ENCODE measurements around the gene APOA5.
A peak's percentile ranks its signal among the peaks of the same experiment; 100 is the strongest.

Gene APOA5

GRCh38 chr11:116797816-116798215 lies 6.1 kb upstream of the APOA5 start:
- H3K36me3 Mint-ChIP-seq: peaks cover 1% of the 10 kb centered on the region

GRCh38 chr11:116796548-116796947 lies 4.9 kb upstream of the APOA5 start:
- H3K27ac Mint-ChIP-seq: no peak overlapping the region
- peaks cover 1% of the 10 kb centered on the region for H3K36me3 Mint-ChIP-seq
- H3K4me3 Mint-ChIP-seq: no peak overlapping the region
- H3K9me3 Mint-ChIP-seq: no peaks in the 10 kb centered on the region
- DNase-seq (ENCODE audit: low spot score in 2 of 2) (no peak), ATAC-seq (ENCODE audit: low read depth) (no peak)
- peaks cover 3% of the 10 kb centered on the region for H3K27me3 Mint-ChIP-seq
- peaks cover 2% of the 10 kb centered on the region for H3K4me1 Mint-ChIP-seq

More at GRCh38 chr11:116797816-116798215, 6.1 kb upstream of the APOA5 start:
- Mint-ChIP-seq H3K4me3 (no peak overlapping the region), H3K9me3 (no peaks in the 10 kb centered on the region), H3K27ac (no peak overlapping the region), H3K4me1 (peaks cover 2% of the 10 kb centered on the region), H3K27me3 (peaks cover 10% of the 10 kb centered on the region)
- ATAC-seq (ENCODE audit: low read depth) (no peak), DNase-seq (ENCODE audit: low spot score in 2 of 2) (no peak)

DNA sequence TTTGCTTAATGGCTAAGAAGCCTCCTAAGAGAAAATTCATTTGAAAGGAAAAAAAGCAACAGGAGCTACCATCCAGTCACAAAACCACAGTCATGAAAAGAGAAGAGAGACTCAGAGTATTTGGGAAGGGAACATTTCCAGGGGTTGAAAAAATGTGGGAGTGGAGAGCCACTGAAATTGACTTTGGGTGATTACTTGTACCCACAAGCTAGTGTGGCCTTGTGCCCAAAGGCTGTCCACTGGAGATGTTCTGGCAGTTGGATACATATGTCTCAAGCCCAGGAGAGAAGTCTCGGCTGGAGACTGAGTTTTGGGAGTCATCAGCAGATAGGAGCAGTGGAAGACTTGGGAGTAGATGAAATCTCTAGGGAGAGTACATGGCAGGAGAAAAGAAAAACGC lies 3.2 kb upstream of the APOA5 start:
- Mint-ChIP-seq H3K4me3 (no peak overlapping the region), H3K9me3 (no peaks in the 10 kb centered on the region), H3K4me1 (peaks cover 8% of the 10 kb centered on the region), H3K27me3 (peaks cover 2% of the 10 kb centered on the region), H3K36me3 (no peaks in the 10 kb centered on the region), H3K27ac (no peak overlapping the region)
- ATAC-seq (ENCODE audit: low read depth): no peak
- no peak for DNase-seq (ENCODE audit: low spot score in 2 of 2)

DNA sequence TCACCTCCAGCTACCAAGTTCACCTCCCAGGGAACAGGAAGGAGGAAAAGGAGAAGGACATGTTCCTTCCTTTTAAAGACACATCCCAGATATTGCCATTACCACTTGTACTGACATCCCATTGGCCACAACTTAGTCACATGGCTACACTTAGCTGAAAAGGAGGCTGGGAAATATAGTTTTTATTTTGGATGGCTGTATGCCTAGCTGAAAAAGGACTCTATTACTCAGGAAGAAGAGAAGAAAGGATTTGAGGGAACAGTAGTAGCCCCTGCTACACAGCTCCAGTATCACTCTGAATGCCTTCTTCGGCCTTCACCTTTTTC lies 2.1 kb upstream of the APOA5 start:
- Mint-ChIP-seq H3K4me1 (peaks cover 8% of the 10 kb centered on the region), H3K36me3 (no peaks in the 10 kb centered on the region)
- DNase-seq (ENCODE audit: low spot score in 2 of 2): no peak

GRCh38 chr11:116792869-116793771 lies 1.4 kb upstream of the APOA5 start:
- Mint-ChIP-seq H3K9me3 (no peaks in the 10 kb centered on the region), H3K4me1 (peaks cover 11% of the 10 kb centered on the region), H3K27ac (no peak overlapping the region), H3K4me3 (no peak overlapping the region), H3K36me3 (no peaks in the 10 kb centered on the region), H3K27me3 (no peaks in the 10 kb centered on the region)
- DNase-seq (ENCODE audit: low spot score in 2 of 2) (no peak), ATAC-seq (ENCODE audit: low read depth) (no peak)

More for the DNA sequence above, 2.1 kb upstream of the APOA5 start:
- Mint-ChIP-seq H3K9me3 (no peaks in the 10 kb centered on the region), H3K27ac (no peak overlapping the region), H3K4me3 (no peak overlapping the region), H3K27me3 (no peaks in the 10 kb centered on the region)
- ATAC-seq (ENCODE audit: low read depth): no peak

- Mint-ChIP-seq H3K27me3 (no peaks in the 10 kb centered on the region), H3K4me3 (no peak overlapping the region)
- ATAC-seq (ENCODE audit: low read depth): no peak
Measured at GRCh38 chr11:116792144-116792868, 627 bp upstream of the APOA5 start.

DNA sequence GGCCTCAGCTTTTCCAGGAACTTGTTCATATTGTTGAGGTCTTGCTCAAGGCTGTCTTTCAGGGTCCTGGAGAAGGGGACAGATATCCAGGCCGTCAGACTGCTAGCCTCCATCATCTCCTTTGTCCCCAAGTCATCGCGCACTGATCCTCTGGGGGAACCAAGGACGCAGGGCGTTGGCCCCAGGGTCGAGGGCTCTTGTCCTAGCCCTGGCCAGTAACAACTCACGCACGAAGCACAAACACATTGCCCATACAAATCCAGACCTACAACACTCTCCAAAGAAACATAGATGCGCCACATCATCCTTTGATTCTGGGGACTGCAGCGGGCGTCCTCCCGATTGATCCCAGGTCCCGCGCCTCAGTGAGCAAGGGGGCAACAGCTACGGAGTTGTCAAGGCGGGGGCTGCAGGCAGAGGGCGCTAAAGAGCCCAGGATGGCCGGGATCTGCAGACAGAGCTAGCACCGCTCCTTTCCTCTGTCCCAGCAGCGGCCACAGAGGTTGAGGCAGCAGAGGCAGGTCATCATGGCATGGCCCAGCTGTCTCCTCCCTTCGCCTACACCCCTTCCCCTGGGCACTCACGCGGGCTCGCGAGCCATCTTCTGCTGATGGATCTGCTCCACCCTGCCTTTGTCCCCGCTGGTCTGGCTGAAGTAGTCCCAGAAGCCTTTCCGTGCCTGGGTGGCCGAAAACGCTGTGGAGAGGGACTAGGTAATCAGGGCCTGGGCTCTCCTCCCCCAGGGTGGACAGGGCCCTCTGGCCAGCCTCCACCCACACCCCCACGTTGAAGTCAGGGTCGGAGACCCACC lies 472 bp downstream of the APOA5 start:
- no peak overlapping the region for H3K27ac Mint-ChIP-seq
- peaks cover 15% of the 10 kb centered on the region for H3K4me1 Mint-ChIP-seq
- H3K36me3 Mint-ChIP-seq: peaks cover 3% of the 10 kb centered on the region
- peak; percentile 35 for ATAC-seq (ENCODE audit: low read depth)
- no peaks in the 10 kb centered on the region for H3K9me3 Mint-ChIP-seq
- no peaks in the 10 kb centered on the region for H3K27me3 Mint-ChIP-seq
- peak; percentile 60 to 72 for DNase-seq (ENCODE audit: low spot score in 2 of 2)
- no peak overlapping the region for H3K4me3 Mint-ChIP-seq

More at GRCh38 chr11:116792144-116792868, 627 bp upstream of the APOA5 start:
- Mint-ChIP-seq H3K27ac (no peak overlapping the region), H3K36me3 (no peaks in the 10 kb centered on the region), H3K4me1 (peaks cover 11% of the 10 kb centered on the region), H3K9me3 (no peaks in the 10 kb centered on the region)
- no peak for DNase-seq (ENCODE audit: low spot score in 2 of 2)

GRCh38 chr11:116790167-116791001 lies 1.3 kb downstream of the APOA5 start:
- DNase-seq (ENCODE audit: low spot score in 2 of 2) (no peak), ATAC-seq (ENCODE audit: low read depth) (no peak)
- H3K4me3 Mint-ChIP-seq: no peak overlapping the region
- H3K9me3 Mint-ChIP-seq: no peaks in the 10 kb centered on the region
- peaks cover 15% of the 10 kb centered on the region for H3K4me1 Mint-ChIP-seq
- peaks cover 4% of the 10 kb centered on the region for H3K36me3 Mint-ChIP-seq
- H3K27me3 Mint-ChIP-seq: no peaks in the 10 kb centered on the region
- no peak overlapping the region for H3K27ac Mint-ChIP-seq

GRCh38 chr11:116788975-116789374 lies 2.7 kb downstream of the APOA5 start:
- Mint-ChIP-seq H3K27ac (no peak overlapping the region), H3K4me1 (peaks cover 15% of the 10 kb centered on the region), H3K36me3 (peaks cover 13% of the 10 kb centered on the region), H3K4me3 (no peak overlapping the region), H3K27me3 (no peaks in the 10 kb centered on the region), H3K9me3 (no peaks in the 10 kb centered on the region)
- DNase-seq (ENCODE audit: low spot score in 2 of 2) (no peak), ATAC-seq (ENCODE audit: low read depth) (no peak)

- DNase-seq (ENCODE audit: low spot score in 2 of 2): no peak
- peak overlapping the region; percentile 89 for H3K27ac Mint-ChIP-seq
- H3K9me3 Mint-ChIP-seq: no peaks in the 10 kb centered on the region
- no peaks in the 10 kb centered on the region for H3K27me3 Mint-ChIP-seq
- peaks cover 15% of the 10 kb centered on the region for H3K4me1 Mint-ChIP-seq
- peaks cover 13% of the 10 kb centered on the region for H3K36me3 Mint-ChIP-seq
- H3K4me3 Mint-ChIP-seq: peak overlapping the region; percentile 93
- ATAC-seq (ENCODE audit: low read depth): no peak
Measured at GRCh38 chr11:116788534-116788933, 3.1 kb downstream of the APOA5 start.

- H3K36me3 Mint-ChIP-seq: peaks cover 16% of the 10 kb centered on the region
- H3K27ac Mint-ChIP-seq: peak within 1 kb of the TSS; percentile 89
- H3K4me3 Mint-ChIP-seq: peak within 1 kb of the TSS; percentile 93
- peaks cover 17% of the 10 kb centered on the region for H3K4me1 Mint-ChIP-seq
- H3K9me3 Mint-ChIP-seq: no peaks in the 10 kb centered on the region
- ATAC-seq (ENCODE audit: low read depth) (peak; percentile 95), DNase-seq (ENCODE audit: low spot score in 2 of 2) (peak; percentile 75 to 83)
- H3K27me3 Mint-ChIP-seq: no peaks in the 10 kb centered on the region
Measured at GRCh38 chr11:116787786-116788486, 3.7 kb downstream of the APOA5 start, which contains the start of gene ZPR1. TSS of gene ZPR1 (minus strand) at chr11:116788023. CDS start at chr11:116787990, 33 bp downstream.

GRCh38 chr11:116787436-116787785 lies 4.3 kb downstream of the APOA5 start:
- no peak for DNase-seq (ENCODE audit: low spot score in 2 of 2)
- Mint-ChIP-seq H3K27me3 (no peaks in the 10 kb centered on the region), H3K4me1 (peaks cover 17% of the 10 kb centered on the region), H3K9me3 (no peaks in the 10 kb centered on the region), H3K27ac (peak overlapping the region; percentile 89), H3K36me3 (peaks cover 16% of the 10 kb centered on the region), H3K4me3 (peak overlapping the region; percentile 93)
- ATAC-seq (ENCODE audit: low read depth): peak; percentile 8

GRCh38 chr11:116786966-116787365 lies 4.7 kb downstream of the APOA5 start:
- Mint-ChIP-seq H3K9me3 (no peaks in the 10 kb centered on the region), H3K36me3 (peaks cover 16% of the 10 kb centered on the region), H3K4me1 (peaks cover 17% of the 10 kb centered on the region), H3K27me3 (no peaks in the 10 kb centered on the region), H3K27ac (peak overlapping the region; percentile 89), H3K4me3 (peak overlapping the region; percentile 93)
- DNase-seq (ENCODE audit: low spot score in 2 of 2): no peak
- ATAC-seq (ENCODE audit: low read depth): no peak

All from memory B cell (primary cell).